GM19372 (cell line): ENCODE data around the gene COG5.

Source experiments
- ATAC-seq: cut with Tn5 transposase; IDR thresholded peaks from one replicate; pipeline ENCODE4 v1.9.1; 2021; ENCODE audit warnings: mild to moderate bottlenecking, low read depth, moderate library complexity; ENCODE audit not compliant: unreplicated experiment

Gene COG5

DNA sequence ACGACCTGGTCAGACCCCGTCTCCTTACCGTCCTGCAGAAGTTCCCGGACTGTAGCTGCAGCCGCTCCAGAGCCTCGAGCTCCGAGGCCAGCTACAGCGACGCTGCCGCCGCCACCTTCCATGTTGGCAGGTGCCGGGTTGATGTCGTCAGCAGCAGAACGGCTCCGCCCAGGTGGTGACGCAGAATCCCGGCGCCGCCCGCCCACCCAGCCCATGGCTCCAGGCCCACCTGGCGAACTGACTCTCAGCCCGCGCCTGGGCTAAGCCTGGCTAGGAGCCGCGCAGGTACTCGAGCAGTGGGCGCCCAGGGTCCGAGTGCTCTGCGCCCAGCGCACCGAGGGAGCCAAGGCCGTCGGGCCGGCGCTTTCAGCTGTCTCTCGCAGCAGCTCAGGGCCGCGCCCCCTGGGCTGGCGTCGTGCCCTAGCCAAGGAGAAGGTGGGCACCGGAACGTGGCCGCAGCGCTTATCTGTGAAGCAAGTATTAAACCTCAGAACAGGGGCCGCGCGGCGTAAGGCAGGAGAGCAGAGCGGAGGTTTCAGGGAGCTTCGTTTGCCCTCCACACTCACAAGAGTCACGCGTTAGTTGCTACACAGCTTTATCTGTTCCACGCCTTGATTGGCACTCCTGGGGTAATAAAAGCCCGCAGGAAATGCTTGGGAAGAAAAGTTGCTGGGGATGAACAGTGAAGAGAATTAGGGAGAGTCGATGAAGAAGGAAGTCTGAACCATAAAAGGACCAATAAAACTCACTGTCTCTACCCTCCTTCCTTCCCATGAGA lies at the start of gene COG5, which contains the start of gene DUS4L:
Gene COG5 (minus strand): TSS at position 146 of the 778 bp plus-strand sequence. CDS start 24 bp downstream, at position 122.
Gene DUS4L (plus strand): TSS at position 197 of the 778 bp plus-strand sequence. CDS start 3,100 bp downstream, outside the sequence.
- peak; percentile 94 for ATAC-seq

- ATAC-seq = no peak
Observed at GRCh38 chr7:107613439-107613838, 49.7 kb upstream of the COG5 start.

DNA sequence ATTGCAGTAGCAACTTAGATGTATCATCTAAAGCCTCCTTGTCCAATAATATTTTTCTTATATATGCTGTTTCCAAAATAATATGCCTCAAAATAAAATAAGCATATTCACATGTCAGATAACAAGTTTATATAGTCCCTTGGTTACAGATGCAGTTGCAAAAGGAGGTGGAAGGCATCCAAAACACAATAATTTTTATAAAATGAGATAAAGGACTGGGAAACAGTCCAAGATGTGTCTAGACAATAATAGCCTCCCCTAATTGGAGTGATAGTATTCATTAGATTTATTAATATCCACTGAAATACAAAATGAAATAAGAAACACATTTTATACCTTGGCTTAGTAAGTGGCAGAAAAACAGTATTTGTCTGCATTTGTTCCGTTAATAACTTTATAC lies 46.6 kb upstream of the COG5 start:
- ATAC-seq = no peak

GRCh38 chr7:107609811-107610261 lies 46.1 kb upstream of the COG5 start:
- no peak for ATAC-seq

- ATAC-seq = no peak
Observed at GRCh38 chr7:107606303-107606702, 42.6 kb upstream of the COG5 start.

DNA sequence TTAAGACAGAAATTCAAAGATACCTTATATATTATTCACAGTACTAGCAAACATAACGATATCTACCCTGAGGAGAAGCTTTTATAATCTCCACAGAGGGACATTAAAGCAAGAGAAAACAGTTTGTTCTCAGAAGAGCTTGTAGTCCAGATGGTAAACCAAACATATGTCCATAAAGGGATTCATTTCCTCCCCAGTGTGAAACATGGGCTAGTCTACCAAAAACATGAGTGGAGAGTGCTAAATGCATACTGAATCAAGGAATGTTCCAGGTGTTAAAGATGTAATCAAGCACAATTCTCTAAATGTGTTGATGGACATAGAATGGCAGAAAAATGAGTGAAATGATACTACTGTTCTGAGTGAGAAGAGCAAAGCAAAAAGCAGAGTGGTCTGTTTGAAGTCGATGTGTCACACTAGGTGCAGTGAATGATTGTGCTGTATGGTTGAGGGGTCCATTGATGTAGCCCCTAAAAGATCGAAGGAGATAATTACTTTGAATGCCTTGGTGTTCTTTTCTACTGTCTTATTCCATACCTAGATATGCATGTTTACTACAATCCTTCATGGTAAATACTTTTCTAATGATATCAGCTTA lies 41.6 kb upstream of the COG5 start:
- no peak for ATAC-seq

- ATAC-seq = no peak
Observed at GRCh38 chr7:107600816-107601215, 37.1 kb upstream of the COG5 start.

- ATAC-seq = no peak
Observed at GRCh38 chr7:107599262-107599661, 35.5 kb upstream of the COG5 start.

GRCh38 chr7:107597953-107598352 lies 34.2 kb upstream of the COG5 start:
- no peak for ATAC-seq

- ATAC-seq = no peak
Observed at GRCh38 chr7:107597582-107597916, 33.8 kb upstream of the COG5 start.

- no peak for ATAC-seq
Observed at GRCh38 chr7:107596881-107597581, 33.3 kb upstream of the COG5 start.

DNA sequence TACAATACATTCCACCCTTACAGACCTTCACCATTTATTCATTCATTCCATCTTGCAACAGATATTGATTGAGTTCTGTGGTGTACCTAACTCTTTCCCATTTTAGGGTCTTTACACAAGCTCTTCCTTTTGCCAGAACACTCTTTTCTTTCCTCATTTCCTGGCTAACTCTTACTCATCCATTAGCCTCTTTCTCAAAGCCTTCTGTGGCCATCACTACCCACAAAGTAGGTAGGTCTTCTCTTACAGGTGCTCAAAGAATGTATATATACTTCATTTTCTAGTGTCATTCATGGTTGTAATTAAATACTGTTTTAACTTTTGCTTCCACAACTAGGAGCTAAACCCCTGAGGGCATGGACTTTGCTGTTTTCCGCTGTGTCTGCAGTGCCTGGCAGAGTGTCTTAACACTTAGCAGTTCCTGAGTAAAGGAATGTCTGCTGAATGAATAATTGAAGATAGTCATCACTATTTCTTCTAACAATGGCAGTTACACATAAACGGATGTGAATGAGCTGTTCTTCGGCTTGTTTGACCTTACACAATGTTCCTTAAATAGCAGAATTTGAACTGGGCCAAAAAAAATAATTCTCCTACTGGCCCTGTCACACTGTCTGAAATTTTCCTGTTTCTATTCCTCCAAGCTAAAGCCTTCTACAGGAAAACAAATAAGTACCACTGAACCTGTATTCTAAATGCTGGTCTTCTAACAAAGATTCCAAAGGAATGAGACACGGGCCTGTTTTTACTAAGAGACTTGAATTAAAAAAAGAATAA lies 31.4 kb upstream of the COG5 start:
- ATAC-seq = no peak

GRCh38 chr7:107593025-107593410 lies 29.3 kb upstream of the COG5 start:
- no peak for ATAC-seq

DNA sequence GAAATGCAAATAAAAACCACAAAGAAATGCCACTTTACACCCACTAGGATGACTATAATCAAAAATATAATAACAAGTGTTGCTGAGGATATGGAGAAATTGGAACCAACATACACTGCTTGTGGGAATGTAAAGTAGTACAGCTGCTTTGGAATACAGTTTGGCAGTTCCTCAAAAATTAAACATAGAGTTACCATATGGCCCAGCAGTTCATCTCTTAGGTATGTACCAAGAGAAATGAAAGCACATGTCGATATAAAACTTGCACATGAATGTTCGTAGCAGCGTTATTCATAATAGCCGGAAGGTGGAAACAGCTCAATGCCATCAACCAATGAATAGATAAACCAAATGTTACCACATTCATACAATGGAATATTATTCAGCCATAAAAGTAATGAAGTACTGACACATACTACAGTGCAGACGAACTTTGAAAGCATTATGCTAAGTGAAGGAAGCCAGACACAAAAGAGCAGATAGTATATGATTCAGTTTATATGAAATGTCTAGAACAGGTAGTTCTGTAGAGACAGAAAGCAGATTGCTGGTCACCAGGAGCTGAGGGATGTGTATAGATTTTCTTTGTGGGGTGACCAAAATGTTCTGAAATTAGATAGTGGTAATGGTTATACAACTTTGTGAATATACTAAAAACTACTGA lies 28.8 kb upstream of the COG5 start:
- no peak for ATAC-seq

GRCh38 chr7:107591421-107591820 lies 27.7 kb upstream of the COG5 start:
- no peak for ATAC-seq

- ATAC-seq = no peak
Observed at GRCh38 chr7:107588529-107589130, 24.9 kb upstream of the COG5 start.

- no peak for ATAC-seq
Observed at GRCh38 chr7:107584716-107585115, 21.0 kb upstream of the COG5 start.

DNA sequence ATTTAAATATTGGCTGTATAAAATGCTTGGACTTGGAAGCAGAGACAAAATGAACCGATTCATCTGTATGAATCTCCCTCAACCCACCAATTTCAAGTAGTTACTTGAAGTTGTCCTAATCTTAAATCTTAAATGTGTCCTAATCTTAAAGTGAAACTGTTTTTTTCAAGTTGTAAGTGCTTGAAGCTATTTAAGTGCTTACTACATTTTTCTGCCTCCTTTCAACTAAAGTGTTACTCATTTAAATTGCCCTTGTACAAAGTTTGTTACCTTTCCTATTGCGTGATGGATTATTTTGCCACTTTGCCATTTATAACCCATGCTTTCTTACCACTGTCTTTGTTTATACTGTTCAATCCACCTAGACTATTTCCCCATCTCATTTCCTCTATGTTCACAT lies 19.2 kb upstream of the COG5 start:
- ATAC-seq = no peak

DNA sequence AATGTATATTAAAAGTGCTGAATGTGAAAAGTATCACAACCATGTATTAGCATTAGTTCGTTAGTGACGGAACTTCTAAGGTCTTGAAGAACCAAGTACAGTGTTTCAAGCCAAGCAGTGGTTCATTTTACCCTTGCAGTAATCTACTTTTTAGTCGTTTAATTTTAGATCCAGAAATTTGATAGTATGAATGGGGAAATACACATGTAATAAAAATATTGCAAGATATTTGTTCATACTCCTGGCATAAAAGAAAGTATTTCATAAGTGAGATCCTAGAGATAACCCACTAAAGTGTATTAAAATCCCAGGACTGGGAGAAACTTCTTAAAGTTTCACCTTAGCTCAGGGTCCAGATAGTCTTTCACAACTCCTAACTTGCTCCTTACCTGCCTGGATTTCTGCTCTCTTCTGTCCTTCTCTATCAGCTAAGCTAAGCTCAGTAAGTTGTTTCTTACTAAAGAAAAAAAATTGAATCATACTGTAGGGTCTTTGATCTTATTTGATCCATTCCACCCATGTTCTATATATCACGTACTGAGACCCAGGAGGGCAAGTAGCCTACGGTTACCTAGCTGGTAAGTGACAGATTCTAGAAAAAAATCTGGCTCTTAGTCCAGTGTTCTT lies 17.8 kb upstream of the COG5 start:
- no peak for ATAC-seq
